HG02943 (cell line): Measurements from ENCODE around the gene KLRC3.
"Not testable (repeated sequence)": the region's sequence is repeated elsewhere in the genome, so short reads cannot be mapped to it uniquely, and the experiment has no call there.

Experiments
- ATAC-seq: cut with Tn5 transposase; IDR thresholded peaks from one replicate; pipeline ENCODE4 v1.9.1; 2021; ENCODE audit warnings: mild to moderate bottlenecking, low read depth, moderate library complexity; ENCODE audit not compliant: unreplicated experiment

KLRC3 gene

DNA sequence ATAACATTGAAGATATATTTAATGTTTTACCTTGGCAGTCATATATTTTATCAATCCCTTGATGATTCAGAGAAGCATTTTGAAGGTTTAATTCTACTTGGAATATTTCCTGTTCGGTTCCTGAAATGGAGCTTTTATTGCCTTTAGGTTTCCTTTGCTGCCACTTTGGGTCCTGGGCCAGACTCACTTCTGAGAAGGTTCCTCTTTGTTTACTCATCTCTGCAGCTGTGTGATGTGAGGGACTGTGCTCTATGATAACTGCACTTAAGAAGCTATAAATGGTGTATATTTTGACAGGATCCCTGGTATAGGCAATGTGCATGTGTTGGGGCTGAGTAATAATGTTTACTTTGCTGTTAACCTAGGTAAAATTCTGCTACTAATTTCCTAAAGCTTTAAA, at the start of gene KLRC3:
KLRC3 (minus strand) TSS at position 262 of the 400 bp plus-strand sequence; CDS start at position 217, 45 bp downstream.
- not testable (repeated sequence) for ATAC-seq

DNA sequence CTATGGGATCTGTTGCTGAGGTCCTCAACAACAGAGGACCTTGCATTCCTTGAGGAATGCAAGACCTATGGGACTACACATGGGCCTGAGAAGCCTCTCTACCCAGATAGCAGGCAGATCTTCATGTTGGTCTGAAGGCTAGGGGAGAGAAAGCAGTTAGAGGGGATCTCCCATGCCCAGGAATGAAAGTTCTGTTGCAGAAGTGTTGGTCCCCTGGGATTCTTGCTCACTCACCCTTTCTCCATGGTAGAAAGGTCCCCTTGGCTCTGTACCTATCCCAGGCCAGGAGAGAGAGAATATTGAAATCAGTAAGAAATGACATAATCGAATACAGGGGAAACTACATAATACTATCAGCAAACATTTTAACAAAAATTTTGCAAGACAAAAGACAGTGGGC, 49.3 kb upstream of the KLRC3 start:
- ATAC-seq, result no peak

DNA sequence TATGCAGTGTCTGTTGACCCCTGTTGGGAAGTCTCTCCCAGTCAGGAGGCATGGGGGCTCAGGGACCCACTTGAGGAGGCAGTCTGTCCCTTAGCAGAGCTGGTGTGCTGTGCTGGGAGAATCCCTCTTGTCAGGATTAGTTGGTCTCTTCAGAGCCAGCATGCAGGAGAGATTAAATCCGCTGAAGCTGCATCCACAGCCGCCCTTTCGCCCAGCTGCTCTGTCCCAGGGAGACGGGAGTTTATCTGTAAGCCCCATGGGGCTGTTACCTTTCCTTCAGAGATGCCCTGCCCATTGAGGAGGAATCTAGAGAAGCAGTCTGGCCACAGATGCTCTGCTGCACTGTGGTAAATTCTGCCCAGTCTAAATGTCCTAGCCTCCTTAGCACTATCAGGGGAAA, 45.9 kb upstream of the KLRC3 start:
- no peak for ATAC-seq

DNA sequence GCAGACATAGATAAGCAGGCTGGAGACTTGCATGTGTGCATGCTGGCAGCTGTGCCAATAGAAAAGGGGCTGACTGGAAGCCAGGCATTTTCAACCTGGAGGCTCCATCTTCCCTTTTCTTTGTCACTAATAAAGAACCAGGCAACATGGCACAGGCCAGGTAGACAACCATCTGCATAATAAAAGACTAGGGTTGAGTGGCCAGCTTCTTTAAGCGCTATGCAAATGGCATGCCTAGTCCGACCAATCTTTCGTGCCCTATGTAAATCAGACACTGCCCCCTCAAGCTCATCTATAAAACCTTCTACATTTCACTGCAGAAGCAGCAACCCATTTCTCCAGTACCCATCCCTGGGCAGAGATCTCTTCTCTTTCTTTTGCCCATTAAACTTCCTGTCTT, 37.4 kb upstream of the KLRC3 start:
- no peak for ATAC-seq

DNA sequence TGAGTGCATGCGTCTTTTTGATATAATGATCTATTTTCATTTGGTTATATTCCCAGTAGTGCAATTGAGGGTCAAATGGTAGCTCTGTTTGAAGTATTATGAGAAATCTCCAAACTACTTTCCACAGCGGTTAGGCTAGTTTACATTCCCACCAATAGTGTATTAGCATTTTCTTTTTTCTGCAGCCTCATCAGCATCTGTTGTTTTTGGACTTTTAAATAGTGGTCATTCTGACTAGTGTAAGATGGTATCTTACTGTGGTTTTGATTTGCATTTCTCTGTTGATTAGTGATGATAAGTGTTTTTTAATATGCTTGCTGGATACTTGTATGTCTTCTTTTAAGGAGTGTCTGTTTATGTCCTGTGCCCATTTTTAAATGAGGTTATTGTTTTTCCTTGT, 36.5 kb upstream of the KLRC3 start:
- ATAC-seq, result no peak

DNA sequence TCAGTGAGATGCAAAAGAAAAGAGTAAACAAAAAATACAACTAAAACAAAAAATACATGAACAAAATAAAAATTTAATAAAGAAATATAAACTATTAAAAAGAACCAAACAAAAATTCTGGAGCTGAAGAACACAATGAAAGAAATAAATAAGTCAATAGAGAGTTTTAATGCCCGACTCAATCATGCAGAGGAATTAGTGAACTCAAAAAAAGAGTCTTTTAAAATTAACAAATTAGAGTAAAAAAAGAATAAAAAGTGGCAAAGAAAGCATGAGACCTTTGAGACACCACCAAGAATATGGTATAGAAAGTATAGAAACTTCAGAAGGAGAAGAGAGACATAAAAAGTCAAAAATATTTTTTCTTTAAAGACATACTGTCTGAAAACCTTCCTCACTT, 35.4 kb upstream of the KLRC3 start:
- ATAC-seq, result no peak

DNA sequence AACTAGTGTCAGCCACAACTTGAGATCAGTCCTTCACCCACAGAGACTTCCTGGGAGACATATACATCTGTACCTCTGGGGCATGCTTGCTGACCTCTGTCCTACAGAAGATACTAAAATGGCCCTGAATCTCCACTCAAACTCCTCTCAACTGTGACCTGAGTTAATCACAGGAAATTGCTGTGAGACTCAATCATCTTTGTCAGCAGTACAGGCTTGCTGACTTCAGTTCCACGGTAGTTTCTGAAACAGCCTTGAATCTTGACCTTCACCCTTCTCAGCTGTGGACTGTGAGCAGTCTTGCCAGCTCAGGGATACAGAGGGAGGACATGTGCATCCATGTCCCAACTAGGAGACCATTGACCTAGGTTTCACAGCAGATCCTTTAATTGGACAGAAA, 34.1 kb upstream of the KLRC3 start:
- no peak for ATAC-seq

DNA sequence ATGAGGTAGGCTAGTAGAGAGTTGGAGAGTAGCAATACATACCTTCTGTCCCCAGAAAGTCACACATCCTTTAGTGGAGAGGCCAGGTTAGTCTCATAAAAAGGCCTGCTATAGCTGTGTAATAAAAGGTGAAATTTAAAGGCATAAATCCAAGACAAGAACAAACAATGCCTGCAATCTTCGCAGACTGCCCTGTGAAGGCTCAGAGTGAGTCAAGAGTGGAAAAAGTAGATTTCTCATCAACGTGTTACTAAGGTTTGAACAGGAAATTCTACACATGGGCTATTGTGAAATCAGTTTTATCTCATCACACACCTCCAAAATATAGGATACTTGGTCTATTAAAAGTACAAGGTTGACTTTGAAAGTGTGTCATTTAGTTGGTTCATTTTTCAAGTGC, 32.8 kb upstream of the KLRC3 start, which contains the start of gene KLRC1:
KLRC1 (minus strand) TSS at position 222 of the 400 bp plus-strand sequence. CDS start 2,221 bp downstream, outside the sequence.
- no peak for ATAC-seq

DNA sequence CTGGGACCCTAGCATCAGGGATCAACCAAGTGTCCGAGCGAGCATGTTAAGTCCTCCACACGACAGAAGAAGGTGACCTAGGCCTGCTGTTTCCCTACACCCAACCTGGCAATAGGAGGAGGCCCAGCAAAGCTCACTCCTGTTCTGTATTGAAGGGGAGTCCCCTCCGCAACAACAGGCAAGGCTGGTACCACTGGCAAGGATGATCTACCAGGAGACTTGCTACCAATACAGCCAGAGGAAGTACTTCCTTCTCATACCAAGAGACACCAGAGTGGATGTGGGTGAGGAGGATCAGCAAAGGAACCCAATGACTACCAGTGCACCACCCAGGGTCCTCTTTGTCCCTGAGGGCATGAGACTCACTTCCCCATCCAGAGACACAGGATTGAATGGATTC, 27.8 kb upstream of the KLRC3 start:
- no peak for ATAC-seq

DNA sequence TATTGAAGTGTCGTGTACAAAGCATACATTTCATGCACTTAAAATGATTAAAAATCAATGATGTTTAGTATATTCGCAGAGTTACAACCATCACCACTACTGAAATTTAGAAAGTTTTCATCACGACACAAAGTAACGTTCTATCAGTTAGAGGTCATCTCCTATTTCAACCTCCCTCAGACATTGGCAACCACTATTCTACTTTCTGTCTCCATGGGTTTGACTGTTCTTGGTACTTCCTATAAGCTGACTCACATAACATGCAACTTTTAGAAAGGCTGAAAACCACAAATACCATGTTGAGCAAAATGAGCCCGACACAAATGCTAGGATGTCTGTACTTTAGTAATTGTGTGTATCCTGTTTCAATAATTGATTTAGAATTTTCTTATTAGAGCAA, 25.7 kb upstream of the KLRC3 start:
- not testable (repeated sequence) for ATAC-seq

DNA sequence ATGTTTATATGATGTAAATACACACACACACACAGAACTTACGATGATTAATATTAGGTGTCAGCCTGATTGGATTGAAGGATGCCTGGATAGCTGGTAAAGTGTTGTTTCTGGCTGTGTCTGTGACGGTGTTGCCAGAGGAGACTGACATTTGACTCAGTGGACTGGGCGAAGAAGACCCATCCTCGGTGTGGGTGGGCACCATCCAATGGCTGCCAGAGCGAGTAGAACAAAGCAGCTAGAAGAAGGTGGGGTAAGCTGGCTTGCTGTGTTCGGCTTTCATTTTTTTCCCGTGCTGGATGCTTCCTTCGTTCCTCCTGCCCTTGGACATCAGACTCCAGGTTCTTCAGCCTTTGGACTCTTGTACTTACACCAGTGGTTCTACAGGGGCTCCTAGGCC, 20.7 kb upstream of the KLRC3 start:
- ATAC-seq, result not testable (repeated sequence)

DNA sequence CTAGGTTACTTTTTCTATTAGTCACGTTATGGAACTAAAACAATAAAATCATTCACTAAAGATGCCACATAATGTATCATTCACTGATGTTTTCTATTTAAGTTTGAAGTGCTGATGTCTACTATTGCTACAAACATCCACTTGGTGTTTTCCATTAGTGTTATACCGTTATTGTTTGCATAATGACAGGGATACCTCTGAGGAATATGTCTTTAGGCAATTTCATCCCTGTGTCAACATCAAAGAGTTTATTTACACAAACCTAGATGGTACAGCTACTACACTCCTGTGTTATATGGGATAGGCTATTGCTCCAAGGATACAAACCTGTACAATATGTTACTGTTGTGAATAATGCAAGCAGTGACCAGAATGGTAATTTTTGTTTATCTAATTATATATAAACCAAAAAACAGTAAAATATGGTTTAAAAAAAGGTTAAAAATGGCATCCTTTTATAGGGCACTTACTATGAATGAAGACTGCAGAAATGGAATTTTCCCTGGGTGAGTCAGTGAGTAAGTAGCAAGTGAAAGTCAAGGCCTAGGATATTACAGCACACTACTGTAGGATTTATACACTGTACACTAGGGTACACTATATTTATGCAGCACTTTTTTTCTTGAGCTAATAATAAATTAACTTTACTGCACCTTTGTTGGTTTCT, 19.3 kb upstream of the KLRC3 start:
- ATAC-seq, result not testable (repeated sequence)

DNA sequence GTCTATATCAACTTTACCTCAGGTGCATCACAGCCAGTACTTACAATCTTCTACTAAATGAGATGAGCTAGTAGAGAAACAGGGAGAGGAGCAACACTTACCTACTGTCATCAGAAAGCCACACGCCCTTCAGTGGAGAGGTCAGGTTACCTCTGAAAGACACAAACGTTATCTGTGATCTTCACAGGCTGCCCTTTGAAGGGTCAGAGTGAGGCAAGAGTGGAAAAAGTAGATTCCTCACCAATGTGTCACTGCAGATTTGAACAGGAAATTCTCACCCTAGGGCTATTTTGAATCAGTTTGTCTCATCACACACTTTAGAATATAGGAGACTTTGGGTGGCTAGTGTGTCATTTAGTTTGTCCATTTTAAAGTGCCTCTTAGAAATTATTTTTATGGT, 17.2 kb upstream of the KLRC3 start:
- ATAC-seq, result not testable (repeated sequence)

DNA sequence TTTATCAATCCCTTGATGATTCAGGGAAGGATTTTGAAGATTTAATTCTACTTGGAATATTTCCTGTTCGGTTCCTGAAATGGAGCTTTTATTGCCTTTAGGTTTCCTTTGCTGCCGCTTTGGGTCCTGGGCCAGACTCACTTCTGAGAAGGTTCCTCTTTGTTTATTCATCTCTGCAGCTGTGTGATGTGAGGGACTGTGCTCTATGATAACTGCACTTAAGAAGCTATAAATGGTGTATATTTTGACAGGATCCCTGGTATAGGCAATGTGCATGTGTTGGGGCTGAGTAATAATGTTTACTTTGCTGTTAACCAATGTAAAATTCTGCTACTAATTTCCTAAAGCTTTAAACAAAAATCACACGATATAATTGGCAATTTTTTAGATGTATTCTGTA, 15.4 kb upstream of the KLRC3 start, which contains the start of gene KLRC2:
KLRC2 (minus strand) TSS at position 195 of the 400 bp plus-strand sequence; CDS start at position 171, 24 bp downstream.
- not testable (repeated sequence) for ATAC-seq

DNA sequence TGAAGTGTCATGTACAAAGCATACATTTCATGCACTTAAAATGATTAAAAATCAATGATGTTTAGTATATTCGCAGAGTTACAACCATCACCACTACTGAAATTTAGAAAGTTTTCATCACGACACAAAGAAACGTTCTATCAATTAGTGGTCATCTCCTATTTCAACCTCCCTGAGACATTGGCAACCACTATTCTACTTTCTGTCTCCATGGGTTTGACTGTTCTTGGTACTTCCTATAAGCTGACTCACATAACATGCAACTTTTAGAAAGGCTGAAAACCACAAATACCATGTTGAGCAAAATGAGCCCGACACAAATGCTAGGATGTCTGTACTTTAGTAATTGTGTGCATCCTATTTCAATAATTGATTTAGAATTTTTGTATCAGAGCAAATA, 10.2 kb upstream of the KLRC3 start:
- not testable (repeated sequence) for ATAC-seq

DNA sequence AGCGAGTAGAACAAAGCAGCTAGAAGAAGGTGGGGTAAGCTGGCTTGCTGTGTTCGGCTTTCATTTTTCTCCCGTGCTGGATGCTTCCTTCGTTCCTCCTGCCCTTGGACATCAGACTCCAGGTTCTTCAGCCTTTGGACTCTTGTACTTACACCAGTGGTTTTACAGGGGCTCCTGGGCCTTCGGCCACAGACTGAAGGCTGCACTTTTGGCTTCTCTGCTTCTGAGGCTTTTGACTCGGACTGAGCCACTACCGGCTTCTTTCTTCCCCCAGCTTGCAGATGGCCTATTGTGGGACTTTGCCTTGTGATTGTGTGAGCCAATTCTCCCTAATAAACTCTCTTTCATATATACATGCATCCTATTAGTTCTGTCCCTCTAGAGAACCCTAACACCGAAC, 5.5 kb upstream of the KLRC3 start:
- not testable (repeated sequence) for ATAC-seq

DNA sequence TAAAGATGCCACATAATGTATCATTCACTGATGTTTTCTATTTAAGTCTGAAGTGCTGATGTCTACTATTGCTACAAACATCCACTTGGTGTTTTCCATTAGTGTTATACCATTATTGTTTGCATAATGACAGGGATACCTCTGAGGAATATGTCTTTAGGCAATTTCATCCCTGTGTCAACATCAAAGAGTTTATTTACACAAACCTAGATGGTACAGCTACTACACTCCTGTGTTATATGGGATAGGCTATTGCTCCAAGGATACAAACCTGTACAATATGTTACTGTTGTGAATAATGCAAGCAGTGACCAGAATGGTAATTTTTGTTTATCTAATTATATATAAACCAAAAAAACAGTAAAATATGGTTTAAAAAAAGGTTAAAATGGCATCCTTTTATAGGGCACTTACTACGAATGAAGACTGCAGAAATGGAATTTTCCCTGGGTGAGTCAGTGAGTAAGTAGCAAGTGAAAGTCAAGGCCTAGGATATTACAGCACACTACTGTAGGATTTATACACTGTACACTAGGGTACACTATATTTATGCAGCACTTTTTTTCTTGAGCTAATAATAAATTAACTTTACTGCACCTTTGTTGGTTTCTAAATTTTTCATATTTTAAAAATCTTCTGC, 4.0 kb upstream of the KLRC3 start:
- ATAC-seq, result not testable (repeated sequence)

DNA sequence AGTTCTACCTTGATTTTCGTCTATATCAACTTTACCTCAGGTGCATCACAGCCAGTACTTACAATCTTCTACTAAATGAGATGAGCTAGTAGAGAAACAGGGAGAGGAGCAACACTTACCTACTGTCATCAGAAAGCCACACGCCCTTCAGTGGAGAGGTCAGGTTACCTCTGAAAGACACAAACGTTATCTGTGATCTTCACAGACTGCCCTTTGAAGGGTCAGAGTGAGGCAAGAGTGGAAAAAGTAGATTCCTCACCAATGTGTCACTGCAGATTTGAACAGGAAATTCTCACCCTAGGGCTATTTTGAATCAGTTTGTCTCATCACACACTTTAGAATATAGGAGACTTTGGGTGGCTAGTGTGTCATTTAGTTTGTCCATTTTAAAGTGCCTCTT, 1.8 kb upstream of the KLRC3 start:
- not testable (repeated sequence) for ATAC-seq

DNA sequence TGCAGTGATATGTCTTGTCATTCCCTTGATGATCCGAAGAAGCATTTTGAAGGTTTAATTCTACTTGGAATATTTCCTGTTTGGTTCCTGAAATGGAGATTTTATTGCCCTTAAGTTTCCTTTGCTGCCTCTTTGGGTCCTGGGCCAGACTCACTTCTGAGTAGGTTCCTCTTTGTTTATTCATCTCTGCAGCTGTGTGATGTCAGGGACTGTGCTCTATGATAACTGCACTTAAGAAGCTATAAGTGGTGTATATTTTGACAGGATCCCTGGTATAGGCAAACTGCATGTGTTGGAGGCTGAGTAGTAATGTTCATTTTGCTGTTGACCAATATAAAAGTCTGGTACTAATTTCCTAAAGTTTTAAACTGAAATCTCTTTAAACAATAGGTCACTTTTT, 11.0 kb downstream of the KLRC3 start, which contains the start of gene KLRC4:
KLRC4 (minus strand) TSS at position 366 of the 400 bp plus-strand sequence; CDS start at position 184, 182 bp downstream.
- ATAC-seq, result no peak

DNA sequence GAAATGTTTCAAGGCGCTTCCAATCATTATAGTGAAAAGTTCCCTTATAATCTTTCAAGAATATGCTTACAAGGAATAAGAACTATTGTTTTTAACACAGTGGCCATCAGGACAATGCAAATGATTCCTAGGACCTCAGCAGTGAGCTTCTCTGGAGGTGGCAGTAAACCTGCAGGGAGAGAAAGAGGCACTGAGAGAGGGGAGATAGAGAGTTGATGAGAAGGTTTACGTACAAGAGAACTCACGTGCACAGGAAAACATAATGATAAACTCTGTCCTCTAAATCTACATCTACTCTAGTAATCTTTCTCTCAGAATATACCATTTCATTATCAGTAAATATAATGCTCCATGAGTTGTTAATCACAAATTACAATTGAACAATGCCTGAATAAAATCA, 11.6 kb downstream of the KLRC3 start:
- ATAC-seq, result no peak

DNA sequence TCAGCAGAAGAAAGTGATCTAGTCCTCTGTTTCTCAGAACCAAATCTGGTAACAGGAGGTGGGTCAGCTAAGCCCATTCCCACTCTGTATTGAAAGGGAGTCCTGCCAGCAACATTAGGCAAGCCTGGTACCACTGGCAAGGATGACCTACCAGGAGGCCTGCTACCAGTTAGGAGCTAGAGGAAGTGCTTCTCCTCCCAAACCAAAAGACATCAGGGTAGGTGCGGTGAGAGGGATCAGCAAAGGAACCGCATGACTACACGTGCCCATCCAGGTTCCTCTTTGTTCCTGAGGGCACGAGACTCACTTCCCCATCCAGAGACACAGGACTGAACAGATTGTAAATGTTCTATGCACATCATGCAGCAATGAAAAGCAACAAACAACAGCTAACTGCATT, 13.7 kb downstream of the KLRC3 start:
- no peak for ATAC-seq

DNA sequence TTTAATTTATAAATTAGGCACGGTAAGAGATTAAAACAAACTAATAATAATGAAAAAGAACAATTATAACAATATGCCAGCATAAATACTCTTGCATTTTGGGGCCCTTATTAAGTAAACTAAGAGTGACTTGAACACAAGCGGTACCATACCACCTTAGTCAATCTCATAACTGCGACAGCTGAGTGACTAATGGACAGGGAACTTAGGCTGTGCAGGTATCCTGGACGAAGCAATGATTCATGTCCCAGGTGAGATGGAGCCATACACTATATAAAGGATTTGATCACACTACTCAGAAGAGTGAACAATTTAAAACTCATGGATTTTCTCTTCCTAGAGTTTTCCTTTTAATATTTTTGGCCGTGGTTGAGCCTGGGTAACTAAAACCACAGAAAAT, 15.1 kb downstream of the KLRC3 start:
- ATAC-seq, result no peak
